Esophagus (tissue), 2 donors: ENCODE measurements around the gene ACACA. TPM values are rescaled to one million over a fixed set of nuclear protein-coding genes. Genes with fewer than 3 reads are reported as not detected.

Source experiments
- H3K27ac ChIP-seq, 2 donors: one replicate each; pipeline ENCODE4 v1.5.1; 2013; ENCODE audit warnings: low read depth in 2 of 2, mild to moderate bottlenecking in 2 of 2, inconsistent platforms in 1 of 2, low read length in 1 of 2, moderate library complexity in 1 of 2
- H3K27me3 ChIP-seq, 2 donors: one replicate each; pipeline ENCODE4 v1.6.1; 2013; ENCODE audit warnings: low read length in 2 of 2, control low read depth in 1 of 2, mild to moderate bottlenecking in 1 of 2; ENCODE audit not compliant: insufficient read depth in 2 of 2, control insufficient read depth in 1 of 2
- H3K36me3 ChIP-seq, 2 donors: one replicate each; pipeline ENCODE4 v1.6.1; 2013; ENCODE audit warnings: low read length in 1 of 2; ENCODE audit not compliant: control insufficient read depth in 2 of 2, insufficient read depth in 2 of 2
- H3K4me1 ChIP-seq, 2 donors: one replicate each; pipeline ENCODE4 v1.6.1; 2013; ENCODE audit warnings: low read length in 1 of 2; ENCODE audit not compliant: control insufficient read depth in 2 of 2, insufficient read depth in 2 of 2
- H3K4me3 ChIP-seq, 2 donors: one replicate each; pipeline ENCODE4 v1.5.1; 2013; ENCODE audit warnings: low read length in 2 of 2, mild to moderate bottlenecking in 2 of 2, low read depth in 1 of 2, moderate library complexity in 1 of 2
- H3K9me3 ChIP-seq, 2 donors: one replicate each; pipeline ENCODE4 v1.6.1; 2013; ENCODE audit warnings: mild to moderate bottlenecking in 2 of 2, low read depth in 1 of 2, low read length in 1 of 2, moderate library complexity in 1 of 2; ENCODE audit not compliant: control insufficient read depth in 2 of 2, insufficient read depth in 1 of 2
- WGBS, 2 donors: extraction: QIAGEN DNeasy Blood & Tissue Kit; methylation state at CpG; one replicate each; pipeline ENCODE4 v1.1.7; 2013; 5-methylcytosine and 5-hydroxymethylcytosine counted together
- polyA plus RNA-seq, 2 donors: library from polyadenylated mRNA; stranded (reverse); fragments of 200-250 nt; gene quantifications; one replicate each; pipeline ENCODE4 v1.2.3, GENCODE V29; 2013
- donor health status: healthy with polysubstance abuse.
- donor health status: Bipolar disorder and iron deficiency.

Gene ACACA
- polyA plus RNA-seq, 2 donors: 20.0 to 25.4 TPM

- Histone ChIP-seq H3K27me3 (no peaks in the 10 kb centered on the region), H3K27ac (no peak overlapping the region), H3K4me3 (no peak overlapping the region), H3K36me3 (peaks cover 0 to 4% of the 10 kb centered on the region in 2 donors), H3K9me3 (no peaks in the 10 kb centered on the region), H3K4me1 (no peaks in the 10 kb centered on the region)
- 90 to 96% methylated on average over 2 of the region's 2 CpGs for WGBS, 2 donors
Measured at GRCh38 chr17:37231887-37232286, 174.7 kb downstream of the ACACA start.

- Histone ChIP-seq H3K27ac (no peak overlapping the region), H3K4me3 (no peak overlapping the region), H3K36me3 (peaks cover 2 to 4% of the 10 kb centered on the region in 2 donors), H3K4me1 (no peaks in the 10 kb centered on the region), H3K27me3 (no peaks in the 10 kb centered on the region), H3K9me3 (no peaks in the 10 kb centered on the region)
- WGBS, 2 donors: 94 to 96% methylated on average over 1 of the region's 1 CpG
Measured at GRCh38 chr17:37230633-37231032, 176.0 kb downstream of the ACACA start.

GRCh38 chr17:37225465-37225864 lies 181.2 kb downstream of the ACACA start:
- no peaks in the 10 kb centered on the region for H3K9me3 ChIP-seq
- no peak overlapping the region for H3K27ac ChIP-seq
- 73 to 76% methylated on average over 4 of the region's 4 CpGs for WGBS, 2 donors
- H3K27me3 ChIP-seq: no peaks in the 10 kb centered on the region
- no peak overlapping the region for H3K4me3 ChIP-seq
- no peaks in the 10 kb centered on the region for H3K4me1 ChIP-seq
- H3K36me3 ChIP-seq: peaks cover 2 to 6% of the 10 kb centered on the region in 2 donors

GRCh38 chr17:37221865-37222264 lies 184.8 kb downstream of the ACACA start:
- H3K9me3 ChIP-seq: no peaks in the 10 kb centered on the region
- peaks cover 2 to 6% of the 10 kb centered on the region in 2 donors for H3K36me3 ChIP-seq
- WGBS, 2 donors: 80 to 91% methylated on average over 2 of the region's 2 CpGs
- no peaks in the 10 kb centered on the region for H3K27me3 ChIP-seq
- no peaks in the 10 kb centered on the region for H3K4me1 ChIP-seq
- H3K4me3 ChIP-seq: no peak overlapping the region
- no peak overlapping the region for H3K27ac ChIP-seq

GRCh38 chr17:37220607-37220953 lies 186.1 kb downstream of the ACACA start:
- WGBS, 2 donors: 21 to 32% methylated on average over 1 of the region's 1 CpG
- H3K27ac ChIP-seq: no peak overlapping the region
- no peaks in the 10 kb centered on the region for H3K4me1 ChIP-seq
- no peaks in the 10 kb centered on the region for H3K9me3 ChIP-seq
- H3K36me3 ChIP-seq: peaks cover 0 to 5% of the 10 kb centered on the region in 2 donors
- no peak overlapping the region for H3K4me3 ChIP-seq
- H3K27me3 ChIP-seq: no peaks in the 10 kb centered on the region

- Histone ChIP-seq H3K36me3 (no peaks in the 10 kb centered on the region), H3K9me3 (no peaks in the 10 kb centered on the region)
- 89 to 92% methylated on average over 5 of the region's 5 CpGs for WGBS, 2 donors
Measured at GRCh38 chr17:37219876-37220606, 186.6 kb downstream of the ACACA start.

GRCh38 chr17:37218849-37219248 lies 187.8 kb downstream of the ACACA start:
- Histone ChIP-seq H3K27ac (no peak overlapping the region), H3K36me3 (no peaks in the 10 kb centered on the region), H3K9me3 (no peaks in the 10 kb centered on the region), H3K27me3 (no peaks in the 10 kb centered on the region), H3K4me3 (no peak overlapping the region), H3K4me1 (no peaks in the 10 kb centered on the region)
- 84 to 86% methylated on average over 2 of the region's 2 CpGs for WGBS, 2 donors

More at GRCh38 chr17:37219876-37220606, 186.6 kb downstream of the ACACA start:
- Histone ChIP-seq H3K27me3 (no peaks in the 10 kb centered on the region), H3K27ac (no peak overlapping the region), H3K4me1 (no peaks in the 10 kb centered on the region), H3K4me3 (no peak overlapping the region)

GRCh38 chr17:37214416-37214815 lies 192.2 kb downstream of the ACACA start:
- no peaks in the 10 kb centered on the region for H3K9me3 ChIP-seq
- H3K27me3 ChIP-seq: no peaks in the 10 kb centered on the region
- peaks cover 0 to 3% of the 10 kb centered on the region in 2 donors for H3K36me3 ChIP-seq
- H3K27ac ChIP-seq: no peak overlapping the region
- H3K4me3 ChIP-seq: no peak overlapping the region
- WGBS, 2 donors: 91 to 96% methylated on average over 3 of the region's 3 CpGs
- no peaks in the 10 kb centered on the region for H3K4me1 ChIP-seq

GRCh38 chr17:37213927-37214326 lies 192.7 kb downstream of the ACACA start:
- Histone ChIP-seq H3K4me1 (no peaks in the 10 kb centered on the region), H3K4me3 (no peak overlapping the region), H3K36me3 (peaks cover 0 to 3% of the 10 kb centered on the region in 2 donors), H3K27me3 (no peaks in the 10 kb centered on the region), H3K9me3 (no peaks in the 10 kb centered on the region), H3K27ac (no peak overlapping the region)
- 87 to 88% methylated on average over 2 of the region's 2 CpGs for WGBS, 2 donors

GRCh38 chr17:37212179-37212578 lies 194.5 kb downstream of the ACACA start:
- H3K9me3 ChIP-seq: no peaks in the 10 kb centered on the region
- H3K27me3 ChIP-seq: no peaks in the 10 kb centered on the region
- no peak overlapping the region for H3K4me3 ChIP-seq
- 74 to 77% methylated on average over 2 of the region's 2 CpGs for WGBS, 2 donors
- H3K4me1 ChIP-seq: no peaks in the 10 kb centered on the region
- H3K27ac ChIP-seq: no peak overlapping the region
- peaks cover 0 to 6% of the 10 kb centered on the region in 2 donors for H3K36me3 ChIP-seq
